ENCODE data around the gene RPS21.
A peak's percentile ranks its signal among the peaks of the same experiment; 100 is the strongest.

DNA sequence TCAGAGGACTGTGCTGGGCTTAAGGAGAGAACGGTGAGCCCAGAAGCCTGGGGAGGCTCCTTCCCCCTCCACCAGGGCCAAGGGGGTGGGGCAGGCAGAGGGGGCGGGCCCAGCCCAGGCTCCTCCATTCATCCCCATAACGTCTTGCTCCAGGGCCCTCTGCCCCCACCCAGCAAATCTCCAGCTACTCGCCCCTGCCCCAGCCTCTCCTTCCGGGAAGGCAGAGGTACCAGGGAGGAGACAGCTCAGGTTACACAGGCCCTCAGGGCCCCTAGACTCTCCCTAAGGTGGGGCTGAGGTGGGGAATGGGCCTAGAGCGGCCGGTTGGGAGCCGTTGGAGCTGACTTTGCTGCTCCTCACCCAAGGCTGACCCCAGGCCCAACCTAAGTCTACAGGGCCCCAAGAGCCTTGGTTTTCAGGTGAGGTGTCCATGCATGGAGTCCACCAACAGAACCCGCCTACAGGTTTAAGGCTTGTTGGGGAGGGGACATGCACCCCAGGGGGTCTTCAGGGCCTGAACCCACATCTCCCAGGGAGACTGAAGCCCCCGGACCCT lies 21.0 kb upstream of the RPS21 start:
- TF ChIP-seq CTCF (IDR thresholded peaks at IDR 0.05) (no peak), POLR2A (IDR thresholded peaks at IDR 0.05) (no peak), POLR2AphosphoS5 (IDR thresholded peaks at IDR 0.05; ENCODE audit: insufficient read depth in 1 of 2, low read depth in 1 of 2) (peak in 1 of 2 donors; percentile 34)

Data from vagina (tissue), 2 donors.